Spinal cord (tissue), 10 donors: ENCODE results near the gene EML4. TPM values are rescaled to one million over a fixed set of nuclear protein-coding genes. Genes with fewer than 3 reads are reported as not detected.

Experiments
- DNase-seq, 6 donors: peaks; one replicate each; pipeline versions ENCODE4 v3.0.0 to v3.0.0-alpha.2; 2013 to 2015; ENCODE audit warnings: low spot score in 6 of 6, low read depth in 4 of 6
- H3K27ac ChIP-seq: one replicate; pipeline ENCODE4 v1.5.1; 2013; ENCODE audit warnings: low read depth, low read length, control low read depth
- H3K27me3 ChIP-seq: one replicate; pipeline ENCODE4 v1.6.1; 2013; ENCODE audit warnings: low read length; ENCODE audit not compliant: control insufficient read depth, insufficient read depth
- H3K36me3 ChIP-seq: one replicate; pipeline ENCODE4 v1.6.1; 2013; ENCODE audit warnings: low read length; ENCODE audit not compliant: control insufficient read depth, insufficient read depth
- H3K4me1 ChIP-seq: one replicate; pipeline ENCODE4 v1.6.1; 2013; ENCODE audit warnings: low read length; ENCODE audit not compliant: control insufficient read depth, insufficient read depth
- H3K4me3 ChIP-seq: one replicate; pipeline ENCODE4 v1.5.1; 2013; ENCODE audit warnings: low read depth, low read length, control low read depth
- H3K9me3 ChIP-seq: one replicate; pipeline ENCODE4 v1.6.1; 2013; ENCODE audit warnings: low read length; ENCODE audit not compliant: control insufficient read depth, insufficient read depth
- WGBS: methylation state at CpG from one replicate; pipeline ENCODE4 v1.1.5; 2013; ENCODE audit warnings: missing lambda C conversion rate; ENCODE audit not compliant: insufficient coverage; 5-methylcytosine and 5-hydroxymethylcytosine counted together
- polyA plus RNA-seq, 2 donors: library from polyadenylated mRNA; unstranded; fragments of 120-200 nt; gene quantifications; one replicate each; pipeline ENCODE4 v1.2.1, GENCODE V29; 2013; ENCODE audit not compliant: insufficient read length in 2 of 2
- total RNA-seq, 2 donors: library from RNA; depleted of rRNA in 1 of 2; stranded (reverse); fragments of 120-200 nt in 1 of 2; fragments of >200 nt in 1 of 2; gene quantifications; one replicate each; pipeline versions ENCODE4 v1.2.3 to v1.2.4, GENCODE V29; 2013 to 2014
- donor health status: healthy.

EML4 gene
- total and polyA plus RNA-seq, 4 donors = 31.6 to 68.8 (median 44.9) TPM

DNA sequence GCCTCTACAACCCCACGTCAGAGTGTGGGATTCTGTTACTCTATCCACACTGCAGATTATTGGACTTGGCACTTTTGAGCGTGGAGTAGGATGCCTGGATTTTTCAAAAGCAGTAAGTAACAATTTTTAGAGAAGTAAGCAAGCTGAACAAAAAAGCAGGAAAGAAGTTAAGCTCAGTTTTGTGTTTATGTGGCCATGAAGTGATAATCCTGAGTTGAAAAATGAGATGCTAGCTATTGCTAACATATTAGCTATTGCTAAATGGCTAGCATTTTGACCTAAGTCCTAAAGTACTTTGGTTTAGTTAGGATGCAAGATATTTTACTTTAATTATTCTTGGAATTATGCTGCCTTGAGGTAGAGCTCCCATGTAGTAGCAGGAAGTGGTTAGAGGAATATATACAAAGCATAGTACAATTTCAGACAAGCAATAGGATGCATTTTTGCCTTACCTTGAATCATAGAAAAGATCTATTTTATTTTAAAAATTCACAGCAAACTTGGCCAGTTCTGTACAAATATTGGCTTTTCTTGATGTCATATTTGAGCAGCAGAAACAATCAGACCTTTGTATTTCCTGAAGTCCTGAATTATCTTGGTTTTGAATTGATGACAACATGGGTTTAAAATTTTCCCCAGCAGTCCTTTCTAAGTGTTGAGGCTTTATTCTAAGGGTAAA lies 117.3 kb downstream of the EML4 start:
- no peaks in the 10 kb centered on the region for H3K4me1 ChIP-seq
- H3K27me3 ChIP-seq = no peaks in the 10 kb centered on the region
- no peak overlapping the region for H3K4me3 ChIP-seq
- DNase-seq = no peak
- H3K27ac ChIP-seq = no peak overlapping the region
- WGBS = 100% methylated on average over 1 of the region's 2 CpGs
- peaks cover 3% of the 10 kb centered on the region for H3K36me3 ChIP-seq
- no peaks in the 10 kb centered on the region for H3K9me3 ChIP-seq

- no peak for DNase-seq
- H3K36me3 ChIP-seq = peaks cover 3% of the 10 kb centered on the region
- H3K9me3 ChIP-seq = no peaks in the 10 kb centered on the region
- H3K27ac ChIP-seq = no peak overlapping the region
- H3K4me1 ChIP-seq = no peaks in the 10 kb centered on the region
- WGBS = no CpG with 5 or more reads among the region's 1 CpG
- no peak overlapping the region for H3K4me3 ChIP-seq
- H3K27me3 ChIP-seq = no peaks in the 10 kb centered on the region
These were observed 119.7 kb downstream of the EML4 start for GRCh38 chr2:42288811-42289210.

DNA sequence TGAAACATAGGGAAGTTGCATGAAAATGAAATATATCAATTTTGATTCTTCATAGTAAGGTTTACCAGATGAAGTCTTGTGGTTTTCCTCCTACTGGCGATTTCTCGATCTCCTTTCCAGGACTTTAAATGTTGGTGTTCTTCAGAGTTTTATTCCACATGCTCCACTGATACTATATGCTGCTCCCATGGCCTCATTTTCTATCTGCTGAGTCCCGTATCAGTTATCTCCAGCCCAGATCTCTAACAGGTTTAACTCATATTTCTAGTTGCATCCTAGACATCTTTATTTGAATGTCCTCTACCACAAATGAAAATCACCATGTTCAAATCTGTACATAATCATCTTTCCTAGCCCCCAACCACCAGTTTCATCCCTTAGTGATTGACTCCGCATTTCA lies 120.1 kb downstream of the EML4 start:
- WGBS = 96% methylated on average over 2 of the region's 4 CpGs
- H3K27me3 ChIP-seq = no peaks in the 10 kb centered on the region
- no peaks in the 10 kb centered on the region for H3K9me3 ChIP-seq
- DNase-seq = no peak
- no peak overlapping the region for H3K27ac ChIP-seq
- no peak overlapping the region for H3K4me3 ChIP-seq
- peaks cover 3% of the 10 kb centered on the region for H3K36me3 ChIP-seq
- H3K4me1 ChIP-seq = no peaks in the 10 kb centered on the region

DNA sequence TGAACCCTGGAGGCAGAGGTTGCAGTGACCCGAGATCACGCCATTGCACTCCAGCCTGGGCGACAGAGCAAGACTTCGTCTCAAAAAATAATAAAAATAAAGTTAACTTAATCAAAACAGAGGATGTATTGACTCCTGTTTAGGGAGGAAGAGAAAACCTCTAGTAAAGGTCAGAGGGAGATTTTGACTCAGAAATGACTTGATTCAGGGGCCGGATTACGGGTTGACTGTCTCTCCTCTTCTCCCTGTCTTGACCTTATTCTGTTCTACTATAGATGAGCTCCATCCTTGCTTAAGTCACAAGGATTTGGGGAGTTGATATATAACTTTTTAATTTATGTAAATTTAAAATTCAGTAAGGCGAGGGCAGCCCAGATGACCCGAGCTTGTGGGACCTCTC lies 120.9 kb downstream of the EML4 start:
- Histone ChIP-seq H3K36me3 (peaks cover 3% of the 10 kb centered on the region), H3K9me3 (no peaks in the 10 kb centered on the region), H3K27me3 (no peaks in the 10 kb centered on the region), H3K4me1 (no peaks in the 10 kb centered on the region), H3K27ac (no peak overlapping the region), H3K4me3 (no peak overlapping the region)
- no CpG with 5 or more reads among the region's 8 CpGs for WGBS
- no peak for DNase-seq

GRCh38 chr2:42293019-42293418 lies 123.9 kb downstream of the EML4 start:
- 100% methylated on average over 7 of the region's 8 CpGs for WGBS
- no peak for DNase-seq
- Histone ChIP-seq H3K36me3 (peaks cover 3% of the 10 kb centered on the region), H3K4me1 (no peaks in the 10 kb centered on the region), H3K9me3 (no peaks in the 10 kb centered on the region), H3K27me3 (no peaks in the 10 kb centered on the region), H3K27ac (no peak overlapping the region), H3K4me3 (no peak overlapping the region)

GRCh38 chr2:42296226-42296625 lies 127.1 kb downstream of the EML4 start:
- H3K36me3 ChIP-seq = peaks cover 3% of the 10 kb centered on the region
- H3K27me3 ChIP-seq = no peaks in the 10 kb centered on the region
- DNase-seq = no peak
- no peaks in the 10 kb centered on the region for H3K4me1 ChIP-seq
- H3K4me3 ChIP-seq = no peak overlapping the region
- H3K27ac ChIP-seq = no peak overlapping the region
- WGBS = no CpG with 5 or more reads among the region's 2 CpGs
- H3K9me3 ChIP-seq = no peaks in the 10 kb centered on the region

DNA sequence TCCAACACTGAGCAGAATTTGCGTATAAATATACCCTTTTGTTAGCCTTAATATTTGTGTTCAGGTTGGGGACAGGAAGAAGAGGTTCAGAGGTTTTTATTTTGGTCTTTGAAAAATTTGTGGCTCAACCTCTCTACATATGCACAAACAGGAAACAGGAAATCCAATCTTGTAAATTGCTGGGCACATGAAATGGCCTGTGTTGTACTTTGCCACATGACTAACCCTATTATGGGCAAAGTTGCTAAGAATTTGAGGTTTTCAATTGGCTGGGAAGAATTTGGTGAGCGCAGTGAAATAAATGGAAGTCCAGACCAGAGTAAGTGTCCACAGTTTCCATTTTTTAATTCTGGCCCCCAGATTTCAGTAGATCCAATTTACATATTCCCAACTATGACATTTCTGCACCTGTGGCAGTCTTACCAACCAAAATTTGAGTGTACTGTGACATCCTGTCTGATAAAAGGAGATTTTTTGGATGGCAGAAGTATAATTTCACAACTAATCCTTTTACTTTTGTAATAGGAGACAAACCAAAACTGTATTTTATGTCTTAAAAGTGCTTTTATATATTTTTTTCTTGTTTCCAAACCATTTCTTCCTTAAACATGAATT lies 128.3 kb downstream of the EML4 start:
- Histone ChIP-seq H3K4me1 (no peaks in the 10 kb centered on the region), H3K27me3 (no peaks in the 10 kb centered on the region), H3K27ac (no peak overlapping the region), H3K4me3 (no peak overlapping the region), H3K9me3 (no peaks in the 10 kb centered on the region), H3K36me3 (peaks cover 3% of the 10 kb centered on the region)
- no CpG with 5 or more reads among the region's 2 CpGs for WGBS
- DNase-seq = no peak

DNA sequence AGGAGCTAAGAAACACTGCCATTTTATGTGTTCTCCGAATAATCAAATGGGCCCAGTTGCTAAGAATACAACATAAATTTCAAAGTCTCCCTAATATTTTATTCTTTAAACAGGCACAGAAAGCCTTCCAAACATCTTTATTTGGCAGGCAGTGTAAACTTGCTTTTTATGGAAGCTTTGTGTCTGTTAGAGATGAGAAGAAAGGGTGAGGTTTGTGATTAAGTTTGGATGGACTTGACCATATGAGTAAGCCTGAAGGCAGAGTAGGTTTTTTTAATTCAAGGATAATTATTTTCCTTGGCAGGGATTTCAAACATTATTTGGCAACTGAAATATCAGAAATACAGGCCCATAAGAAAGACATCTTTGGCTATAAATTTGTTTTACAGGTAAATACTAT lies 129.0 kb downstream of the EML4 start:
- WGBS = no CpG with 5 or more reads among the region's 1 CpG
- Histone ChIP-seq H3K4me3 (no peak overlapping the region), H3K27ac (no peak overlapping the region)

GRCh38 chr2:42298996-42299754 lies 130.0 kb downstream of the EML4 start:
- WGBS = 100% methylated on average over 1 of the region's 3 CpGs
- peak in 1 of 6 donors; percentile 15 for DNase-seq
- Histone ChIP-seq H3K4me3 (no peak overlapping the region), H3K36me3 (peaks cover 5% of the 10 kb centered on the region), H3K9me3 (no peaks in the 10 kb centered on the region), H3K27ac (no peak overlapping the region), H3K27me3 (no peaks in the 10 kb centered on the region), H3K4me1 (no peaks in the 10 kb centered on the region)

More for the DNA sequence above, 129.0 kb downstream of the EML4 start:
- no peaks in the 10 kb centered on the region for H3K4me1 ChIP-seq
- H3K36me3 ChIP-seq = peaks cover 1% of the 10 kb centered on the region
- DNase-seq = no peak
- H3K9me3 ChIP-seq = no peaks in the 10 kb centered on the region
- H3K27me3 ChIP-seq = no peaks in the 10 kb centered on the region
